Smooth muscle cell of the brain vasculature (primary cell): ENCODE data around the gene C19orf67.
A peak's percentile ranks its signal among the peaks of the same experiment; 100 is the strongest.

Experiments
- DNase-seq: peaks from one replicate; pipeline ENCODE4 v3.0.0-alpha.2; 2012; ENCODE audit warnings: low read depth, low spot score

Gene C19orf67

GRCh38 chr19:14107581-14108461 lies 22.2 kb upstream of the C19orf67 start:
- no peak for DNase-seq

GRCh38 chr19:14106840-14107239 lies 21.3 kb upstream of the C19orf67 start:
- no peak for DNase-seq

GRCh38 chr19:14105680-14106079 lies 20.1 kb upstream of the C19orf67 start:
- no peak for DNase-seq

GRCh38 chr19:14103310-14103709 lies 17.7 kb upstream of the C19orf67 start:
- DNase-seq = no peak

- no peak for DNase-seq
Measured at GRCh38 chr19:14102756-14103155, 17.2 kb upstream of the C19orf67 start.

- no peak for DNase-seq
Measured at GRCh38 chr19:14102102-14102696, 16.6 kb upstream of the C19orf67 start.

GRCh38 chr19:14101003-14101545 lies 15.5 kb upstream of the C19orf67 start:
- no peak for DNase-seq

GRCh38 chr19:14097532-14098151 lies 12.1 kb upstream of the C19orf67 start:
- no peak for DNase-seq

GRCh38 chr19:14096272-14096992 lies 10.8 kb upstream of the C19orf67 start:
- no peak for DNase-seq

GRCh38 chr19:14094854-14095253 lies 9.3 kb upstream of the C19orf67 start:
- DNase-seq = no peak

GRCh38 chr19:14093117-14093823 lies 7.7 kb upstream of the C19orf67 start:
- DNase-seq = no peak

GRCh38 chr19:14091813-14092462 lies 6.4 kb upstream of the C19orf67 start:
- no peak for DNase-seq

GRCh38 chr19:14091081-14091812 lies 5.7 kb upstream of the C19orf67 start:
- DNase-seq = no peak

GRCh38 chr19:14090509-14091080 lies 5.0 kb upstream of the C19orf67 start, which contains the start of gene SAMD1:
Gene SAMD1, minus strand, starts transcription at chr19:14090751.
- peak; percentile 64 for DNase-seq

GRCh38 chr19:14089662-14090508 lies 4.3 kb upstream of the C19orf67 start:
- no peak for DNase-seq

- no peak for DNase-seq
Measured at GRCh38 chr19:14089412-14089661, 3.8 kb upstream of the C19orf67 start.

- no peak for DNase-seq
Measured at GRCh38 chr19:14088634-14089411, 3.2 kb upstream of the C19orf67 start.

- DNase-seq = no peak
Measured at GRCh38 chr19:14086098-14086497, 515 bp upstream of the C19orf67 start.
